Smooth muscle cell (in vitro differentiated cells): Measurements from ENCODE around the gene ATP13A3. TPM values are rescaled to one million over a fixed set of nuclear protein-coding genes. Genes with fewer than 3 reads are reported as not detected.

Source experiments
- DNase-seq: peaks from one replicate; lab custom pipeline; 2025; ENCODE audit not compliant: unreplicated experiment; lab: John Stamatoyannopoulos, UW
- H2AFZ ChIP-seq: fragments of 200-600 bp; sonication (generic); 2 replicates; pipeline ENCODE4 v1.6.0; 2016; ENCODE audit warnings: antibody characterized with exemption, low read depth, mild to moderate bottlenecking
- H3F3A ChIP-seq: fragments of 200-600 bp; sonication (generic); 2 replicates; pipeline ENCODE4 v1.6.0; 2017; ENCODE audit warnings: antibody characterized with exemption, low read depth
- H3K27ac ChIP-seq: fragments of 200-600 bp; sonication (generic); 2 replicates; pipeline ENCODE4 v1.5.1; 2016; ENCODE audit warnings: low read depth, mild to moderate bottlenecking
- H3K27me3 ChIP-seq: fragments of 200-600 bp; sonication (generic); 2 replicates; pipeline ENCODE4 v1.6.1; 2016; ENCODE audit warnings: low read depth, mild to moderate bottlenecking
- H3K36me3 ChIP-seq: fragments of 200-600 bp; sonication (generic); 2 replicates; pipeline ENCODE4 v1.5.1; 2016; ENCODE audit warnings: low read depth
- H3K4me1 ChIP-seq: fragments of 200-600 bp; sonication (generic); 2 replicates; pipeline ENCODE4 v1.5.1; 2016; ENCODE audit warnings: low read depth
- H3K4me2 ChIP-seq: fragments of 200-600 bp; sonication (generic); 2 replicates; pipeline ENCODE4 v1.6.0; 2016; ENCODE audit warnings: mild to moderate bottlenecking
- H3K4me3 ChIP-seq: fragments of 200-600 bp; sonication (generic); 2 replicates; pipeline ENCODE4 v1.5.1; 2016; ENCODE audit warnings: mild to moderate bottlenecking
- H3K79me2 ChIP-seq: fragments of 200-600 bp; sonication (generic); 2 replicates; pipeline ENCODE4 v1.6.0; 2016; ENCODE audit warnings: low read depth, mild to moderate bottlenecking
- H3K9ac ChIP-seq: fragments of 200-600 bp; sonication (generic); 2 replicates; pipeline ENCODE4 v1.6.0; 2016; ENCODE audit warnings: low read depth
- H3K9me3 ChIP-seq: fragments of 200-600 bp; sonication (generic); replicated peaks from 2 replicates; pipeline ENCODE4 v1.5.1; 2016; ENCODE audit warnings: low read depth
- H4K20me1 ChIP-seq: fragments of 200-600 bp; sonication (generic); 2 replicates; pipeline ENCODE4 v1.6.0; 2016; ENCODE audit warnings: low read depth
- WGBS: methylation state at CpG from one replicate; pipeline ENCODE4 v1.1.7; 2016; ENCODE audit warnings: low lambda C conversion rate; 5-methylcytosine and 5-hydroxymethylcytosine counted together
- polyA plus RNA-seq: library from polyadenylated mRNA; unstranded; fragments of >200 nt; fragmentation: Nextera tagmentation; extraction: Ambion mirVana; gene quantifications from 2 replicates; pipeline ENCODE4 v1.2.1, GENCODE V29; 2016
- total RNA-seq: library from RNA; depleted of rRNA; stranded (reverse); fragments of >200 nt; gene quantifications from 2 replicates; pipeline ENCODE4 v1.2.3, GENCODE V29; 2014
- TF ChIP-seq, protein P1 (sequence below): fragments of 200-600 bp; sonication (generic); IDR thresholded peaks from 2 replicates; pipeline ENCODE4 v1.5.1; 2017; ENCODE audit warnings: borderline replicate concordance, mild to moderate bottlenecking, antibody characterized with exemption; ENCODE audit not compliant: insufficient read depth, poor library complexity, severe bottlenecking

ATP13A3 gene
- total and polyA plus RNA-seq, 2 experiments from 2014 or later: 13.5 to 65.3 TPM

DNA sequence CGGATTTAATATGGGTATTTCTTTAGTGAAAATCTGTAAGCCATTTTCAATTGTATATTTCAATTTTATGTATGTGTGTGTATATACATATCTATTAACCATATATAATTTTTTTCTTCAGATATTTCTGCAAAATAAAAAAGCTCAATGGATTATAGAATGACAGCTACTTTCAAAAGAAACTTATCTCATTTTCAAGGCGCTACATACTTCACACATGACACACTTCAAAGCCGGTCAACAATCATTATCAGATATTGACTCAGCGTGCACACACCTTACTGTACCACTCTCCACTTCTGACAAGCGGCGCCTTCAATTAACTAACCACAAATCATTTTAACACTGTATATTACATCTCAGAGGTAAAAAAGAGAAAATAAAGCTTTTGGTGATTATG lies 39.6 kb downstream of the ATP13A3 start:
- 91% methylated on average over 6 of the region's 6 CpGs for WGBS

GRCh38 chr3:194446754-194447153 lies 40.0 kb downstream of the ATP13A3 start:
- H4K20me1 ChIP-seq: no peaks in the 10 kb centered on the region
- no peak overlapping the region for H3K4me2 ChIP-seq
- H3K9me3 ChIP-seq: no peaks in the 10 kb centered on the region
- no peak overlapping the region for H2AFZ ChIP-seq
- 96% methylated on average over 4 of the region's 4 CpGs for WGBS
- peaks cover 37% of the 10 kb centered on the region for H3K36me3 ChIP-seq
- H3K4me3 ChIP-seq: no peak overlapping the region
- H3F3A ChIP-seq: no peaks in the 10 kb centered on the region
- no peak for DNase-seq
- H3K9ac ChIP-seq: no peak overlapping the region
- TF ChIP-seq, protein P1, sequence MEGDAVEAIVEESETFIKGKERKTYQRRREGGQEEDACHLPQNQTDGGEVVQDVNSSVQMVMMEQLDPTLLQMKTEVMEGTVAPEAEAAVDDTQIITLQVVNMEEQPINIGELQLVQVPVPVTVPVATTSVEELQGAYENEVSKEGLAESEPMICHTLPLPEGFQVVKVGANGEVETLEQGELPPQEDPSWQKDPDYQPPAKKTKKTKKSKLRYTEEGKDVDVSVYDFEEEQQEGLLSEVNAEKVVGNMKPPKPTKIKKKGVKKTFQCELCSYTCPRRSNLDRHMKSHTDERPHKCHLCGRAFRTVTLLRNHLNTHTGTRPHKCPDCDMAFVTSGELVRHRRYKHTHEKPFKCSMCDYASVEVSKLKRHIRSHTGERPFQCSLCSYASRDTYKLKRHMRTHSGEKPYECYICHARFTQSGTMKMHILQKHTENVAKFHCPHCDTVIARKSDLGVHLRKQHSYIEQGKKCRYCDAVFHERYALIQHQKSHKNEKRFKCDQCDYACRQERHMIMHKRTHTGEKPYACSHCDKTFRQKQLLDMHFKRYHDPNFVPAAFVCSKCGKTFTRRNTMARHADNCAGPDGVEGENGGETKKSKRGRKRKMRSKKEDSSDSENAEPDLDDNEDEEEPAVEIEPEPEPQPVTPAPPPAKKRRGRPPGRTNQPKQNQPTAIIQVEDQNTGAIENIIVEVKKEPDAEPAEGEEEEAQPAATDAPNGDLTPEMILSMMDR: no peak
- H3K27me3 ChIP-seq: no peaks in the 10 kb centered on the region
- H3K27ac ChIP-seq: no peak overlapping the region
- H3K4me1 ChIP-seq: no peaks in the 10 kb centered on the region
- no peaks in the 10 kb centered on the region for H3K79me2 ChIP-seq

More for the DNA sequence above, 39.6 kb downstream of the ATP13A3 start:
- no peaks in the 10 kb centered on the region for H3F3A ChIP-seq
- H3K36me3 ChIP-seq: peaks cover 37% of the 10 kb centered on the region
- no peaks in the 10 kb centered on the region for H3K79me2 ChIP-seq
- H3K4me1 ChIP-seq: no peaks in the 10 kb centered on the region
- H3K9me3 ChIP-seq: no peaks in the 10 kb centered on the region
- H3K27me3 ChIP-seq: no peaks in the 10 kb centered on the region
- H3K27ac ChIP-seq: no peak overlapping the region
- H3K4me2 ChIP-seq: no peak overlapping the region
- TF ChIP-seq, protein P1: no peak
- no peaks in the 10 kb centered on the region for H4K20me1 ChIP-seq
- H3K4me3 ChIP-seq: no peak overlapping the region
- DNase-seq: no peak
- no peak overlapping the region for H3K9ac ChIP-seq
- H2AFZ ChIP-seq: no peak overlapping the region

DNA sequence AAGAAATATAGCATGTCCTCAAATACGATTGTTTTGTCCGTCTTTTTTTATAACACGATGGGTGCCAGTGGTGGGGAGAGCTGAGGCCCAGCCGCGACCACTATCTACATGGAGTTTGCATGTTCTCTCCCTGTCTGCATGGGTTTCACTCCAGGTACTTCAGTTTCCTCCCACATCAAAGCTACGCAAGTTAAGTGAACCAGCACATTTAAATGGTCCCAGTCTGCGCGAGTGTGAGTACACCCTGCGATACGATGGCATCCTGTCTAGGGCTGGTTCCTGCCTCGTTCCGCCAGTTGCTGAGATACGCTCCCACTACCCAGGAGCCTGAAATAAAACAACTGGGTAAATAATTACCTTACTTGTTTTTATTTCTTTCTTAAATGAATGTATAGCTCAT lies 40.6 kb downstream of the ATP13A3 start:
- TF ChIP-seq, protein P1: no peak
- 97% methylated on average over 13 of the region's 13 CpGs for WGBS
- Histone ChIP-seq H3K4me1 (no peaks in the 10 kb centered on the region), H3K4me2 (no peak overlapping the region), H3K27ac (no peak overlapping the region), H2AFZ (no peak overlapping the region), H3K36me3 (peaks cover 32% of the 10 kb centered on the region), H3K4me3 (no peak overlapping the region), H4K20me1 (no peaks in the 10 kb centered on the region), H3K79me2 (no peaks in the 10 kb centered on the region), H3K9ac (no peak overlapping the region), H3K9me3 (no peaks in the 10 kb centered on the region), H3K27me3 (no peaks in the 10 kb centered on the region), H3F3A (no peaks in the 10 kb centered on the region)
- DNase-seq: no peak

- H3K9me3 ChIP-seq: no peaks in the 10 kb centered on the region
- H3K4me3 ChIP-seq: no peak overlapping the region
- no peak overlapping the region for H3K27ac ChIP-seq
- H2AFZ ChIP-seq: no peak overlapping the region
- no peak overlapping the region for H3K4me2 ChIP-seq
- H3K36me3 ChIP-seq: peaks cover 34% of the 10 kb centered on the region
- H3K4me1 ChIP-seq: no peaks in the 10 kb centered on the region
- no peaks in the 10 kb centered on the region for H3F3A ChIP-seq
- TF ChIP-seq, protein P1: no peak
- H3K27me3 ChIP-seq: no peaks in the 10 kb centered on the region
- no peaks in the 10 kb centered on the region for H4K20me1 ChIP-seq
- WGBS: 93% methylated on average over 2 of the region's 2 CpGs
- DNase-seq: no peak
- H3K9ac ChIP-seq: no peak overlapping the region
- H3K79me2 ChIP-seq: no peaks in the 10 kb centered on the region
Measured at GRCh38 chr3:194443901-194444300, 42.9 kb downstream of the ATP13A3 start.
